Neutrophil (primary cell): Measurements from ENCODE around the gene ROBO2.

ENCODE experiments used
- H3K27ac ChIP-seq: fragments of 200-600 bp; sonication (generic); 2 replicates; pipeline ENCODE4 v1.5.1; 2016; ENCODE audit warnings: mild to moderate bottlenecking, moderate library complexity
- H3K27me3 ChIP-seq: fragments of 200-600 bp; sonication (generic); 2 replicates; pipeline ENCODE4 v1.6.0; 2016; ENCODE audit warnings: mild to moderate bottlenecking
- H3K36me3 ChIP-seq: fragments of 200-600 bp; sonication (generic); 2 replicates; pipeline ENCODE4 v1.5.1; 2017
- H3K4me1 ChIP-seq, 2 experiments: fragments of 200-600 bp in 1 of 2; sonication (generic) in 1 of 2; 1 replicate in 1 of 2; 2 replicates in 1 of 2; pipeline versions ENCODE4 v1.5.1 to v1.6.1; 2013 to 2016; ENCODE audit warnings: low read depth in 1 of 2, low read length in 1 of 2, mild to moderate bottlenecking in 1 of 2, moderate library complexity in 1 of 2; ENCODE audit not compliant: control insufficient read depth in 1 of 2, insufficient read depth in 1 of 2
- H3K4me3 ChIP-seq, 2 experiments: fragments of 200-600 bp in 1 of 2; sonication (generic) in 1 of 2; 1 replicate in 1 of 2; 2 replicates in 1 of 2; pipeline ENCODE4 v1.5.1; 2013 to 2016; ENCODE audit warnings: low read depth in 1 of 2, low read length in 1 of 2, mild to moderate bottlenecking in 1 of 2, moderate library complexity in 1 of 2
- H3K9me3 ChIP-seq: fragments of 200-600 bp; sonication (generic); 2 replicates; pipeline ENCODE4 v1.5.1; 2016
- CTCF ChIP-seq: fragments of 200-600 bp; sonication (generic); IDR thresholded peaks from 2 replicates; pipeline ENCODE4 v1.5.1; 2016; ENCODE audit warnings: antibody characterized with exemption

Gene ROBO2

GRCh38 chr3:77370413-77370812 lies 330.5 kb downstream of the ROBO2 start:
- Histone ChIP-seq H3K27ac (no peak overlapping the region), H3K4me1 (no peaks in the 10 kb centered on the region)
- no peak for TF ChIP-seq CTCF

GRCh38 chr3:77372018-77372417 lies 332.1 kb downstream of the ROBO2 start:
- no peaks in the 10 kb centered on the region for H3K9me3 ChIP-seq
- no peak for TF ChIP-seq CTCF
- H3K4me1 ChIP-seq = no peaks in the 10 kb centered on the region
- H3K4me3 ChIP-seq = no peak overlapping the region
- no peaks in the 10 kb centered on the region for H3K27me3 ChIP-seq
- H3K36me3 ChIP-seq = no peaks in the 10 kb centered on the region
- H3K27ac ChIP-seq = no peak overlapping the region

More at GRCh38 chr3:77370413-77370812, 330.5 kb downstream of the ROBO2 start:
- Histone ChIP-seq H3K27me3 (no peaks in the 10 kb centered on the region), H3K9me3 (no peaks in the 10 kb centered on the region), H3K36me3 (no peaks in the 10 kb centered on the region), H3K4me3 (no peak overlapping the region)

GRCh38 chr3:77372634-77373346 lies 332.9 kb downstream of the ROBO2 start:
- Histone ChIP-seq H3K4me3 (no peak overlapping the region), H3K4me1 (no peaks in the 10 kb centered on the region)

GRCh38 chr3:77373619-77374018 lies 333.7 kb downstream of the ROBO2 start:
- H3K27ac ChIP-seq = no peak overlapping the region
- no peak overlapping the region for H3K4me3 ChIP-seq
- no peaks in the 10 kb centered on the region for H3K9me3 ChIP-seq
- no peaks in the 10 kb centered on the region for H3K27me3 ChIP-seq
- TF ChIP-seq CTCF = no peak
- no peaks in the 10 kb centered on the region for H3K36me3 ChIP-seq
- H3K4me1 ChIP-seq = no peaks in the 10 kb centered on the region

More at GRCh38 chr3:77372634-77373346, 332.9 kb downstream of the ROBO2 start:
- Histone ChIP-seq H3K36me3 (no peaks in the 10 kb centered on the region), H3K27me3 (no peaks in the 10 kb centered on the region), H3K27ac (no peak overlapping the region), H3K9me3 (no peaks in the 10 kb centered on the region)
- no peak for TF ChIP-seq CTCF

GRCh38 chr3:77376511-77376910 lies 336.6 kb downstream of the ROBO2 start:
- Histone ChIP-seq H3K4me3 (no peak overlapping the region), H3K27me3 (no peaks in the 10 kb centered on the region), H3K27ac (no peak overlapping the region), H3K4me1 (no peaks in the 10 kb centered on the region), H3K9me3 (no peaks in the 10 kb centered on the region), H3K36me3 (no peaks in the 10 kb centered on the region)
- TF ChIP-seq CTCF = no peak
